Body of pancreas (tissue), 4 donors: ENCODE data around the gene TP53BP2. TPM values are rescaled to one million over a fixed set of nuclear protein-coding genes. Genes with fewer than 3 reads are reported as not detected.
A peak's percentile ranks its signal among the peaks of the same experiment; 100 is the strongest.
"Not testable (repeated sequence)": the region's sequence is repeated elsewhere in the genome, so short reads cannot be mapped to it uniquely, and the experiment has no call there.

Experiments
- ATAC-seq: fragments of 150-250 bp; one replicate; pipeline ENCODE4 v1.9.1; 2016
- DNase-seq, 4 donors: peaks; one replicate each; pipeline ENCODE4 v3.0.0-alpha.2; 2019
- H3K27ac ChIP-seq, 4 donors: fragments of 200-600 bp; sonication (generic); 1 replicate in 3 of 4; 2 replicates in 1 of 4; pipeline versions ENCODE4 v1.5.1 to v1.6.1; 2016 to 2019; ENCODE audit warnings: mild to moderate bottlenecking in 1 of 4, mixed read lengths in 1 of 4, moderate library complexity in 1 of 4
- H3K27me3 ChIP-seq, 2 donors: fragments of 200-600 bp; sonication (generic); one replicate each; pipeline ENCODE4 v1.6.0; 2016; ENCODE audit warnings: mild to moderate bottlenecking in 1 of 2
- H3K36me3 ChIP-seq, 2 donors: fragments of 200-600 bp; sonication (generic); replicated peaks in 1 of 2; 2 replicates each; pipeline ENCODE4 v1.5.1; 2016; ENCODE audit warnings: low read depth in 2 of 2; ENCODE audit not compliant: insufficient read depth in 1 of 2
- H3K4me1 ChIP-seq: fragments of 200-600 bp; sonication (generic); one replicate; pipeline ENCODE4 v1.6.0; 2016
- H3K4me3 ChIP-seq, 2 donors: fragments of 200-600 bp; sonication (generic); 1 replicate in 1 of 2; 2 replicates in 1 of 2; pipeline ENCODE4 v1.5.1; 2016 to 2019
- H3K9me3 ChIP-seq, 3 donors: fragments of 200-600 bp; sonication (generic); 1 replicate in 2 of 3; 2 replicates in 1 of 3; pipeline ENCODE4 v1.5.1; 2016
- CTCF ChIP-seq, 7 experiments: fragments of 450-650 bp in 4 of 7; fragments of 200-600 bp in 3 of 7; sonication (generic) in 3 of 7; IDR thresholded peaks; one replicate each; pipeline ENCODE4 v1.5.1; 2016 to 2019; ENCODE audit warnings: antibody characterized with exemption in 7 of 7
- POLR2A ChIP-seq, 3 donors: fragments of 450-650 bp; IDR thresholded peaks; one replicate each; pipeline ENCODE4 v1.6.1; 2016; ENCODE audit warnings: antibody characterized with exemption in 3 of 3, mild to moderate bottlenecking in 2 of 3
- WGBS, 2 donors: methylation state at CpG; one replicate each; pipeline ENCODE4 v1.1.5; 2017; 5-methylcytosine and 5-hydroxymethylcytosine counted together
- intact Hi-C: fragments of 100-400 bp; cut with DNase I; formaldehyde crosslinking; loops from one replicate; pipeline ENCODE4 v1.15.1; 2023
- total RNA-seq, 2 donors: library from RNA; depleted of rRNA; stranded (reverse); fragments of >200 nt; gene quantifications; one replicate each; pipeline ENCODE4 v1.1.0, GENCODE V29; 2016

The TP53BP2 gene
- total RNA-seq, 2 donors from 2014 or later: 22.3 to 30.0 TPM

- no peak for DNase-seq
- H3K27me3 ChIP-seq: no peaks in the 10 kb centered on the region
- H3K4me3 ChIP-seq: no peak overlapping the region
- intact Hi-C loops: no loop called here
- no peak overlapping the region for H3K27ac ChIP-seq
- peaks cover 31% of the 10 kb centered on the region for H3K4me1 ChIP-seq
- ATAC-seq: no peak
- H3K9me3 ChIP-seq: no peaks in the 10 kb centered on the region
- peaks cover 0 to 8% of the 10 kb centered on the region in 2 donors for H3K36me3 ChIP-seq
- TF ChIP-seq POLR2A (IDR thresholded peaks at IDR 0.05): no peak
- no peak for TF ChIP-seq CTCF (IDR thresholded peaks at IDR 0.05)
These were observed 32.1 kb downstream of the TP53BP2 start for GRCh38 chr1:223813645-223814044.

GRCh38 chr1:223811634-223812101, 34.1 kb downstream of the TP53BP2 start:
- Histone ChIP-seq H3K9me3 (no peaks in the 10 kb centered on the region), H3K36me3 (peaks cover 0 to 8% of the 10 kb centered on the region in 2 donors), H3K27me3 (no peaks in the 10 kb centered on the region), H3K4me1 (peaks cover 29% of the 10 kb centered on the region), H3K4me3 (no peak overlapping the region), H3K27ac (no peak overlapping the region)
- intact Hi-C loops: no loop called here
- WGBS, 2 donors: 22 to 26% methylated on average over 3 of the region's 3 CpGs
- DNase-seq (no peak), ATAC-seq (peak; percentile 64)
- TF ChIP-seq POLR2A (IDR thresholded peaks at IDR 0.05) (no peak), CTCF (IDR thresholded peaks at IDR 0.05) (peak; percentile 19 to 77 (median 69))

GRCh38 chr1:223810586-223810985, 35.2 kb downstream of the TP53BP2 start:
- Histone ChIP-seq H3K9me3 (no peaks in the 10 kb centered on the region), H3K4me1 (peaks cover 18% of the 10 kb centered on the region), H3K27ac (no peak overlapping the region), H3K27me3 (no peaks in the 10 kb centered on the region), H3K4me3 (no peak overlapping the region), H3K36me3 (peaks cover 0 to 13% of the 10 kb centered on the region in 2 donors)
- no peak for DNase-seq
- TF ChIP-seq CTCF (IDR thresholded peaks at IDR 0.05) (no peak), POLR2A (IDR thresholded peaks at IDR 0.05) (no peak)
- WGBS, 2 donors: 84 to 92% methylated on average over 2 of the region's 2 CpGs
- ATAC-seq: no peak
- intact Hi-C loops: no loop called here

GRCh38 chr1:223809905-223810304, 35.8 kb downstream of the TP53BP2 start:
- H3K9me3 ChIP-seq, intact Hi-C loops, H3K27ac ChIP-seq, H3K4me3 ChIP-seq, ATAC-seq, DNase-seq, H3K27me3 ChIP-seq: not testable (repeated sequence)
- 78 to 92% methylated on average over 4 of the region's 4 CpGs for WGBS, 2 donors
- peaks cover 12% of the 10 kb centered on the region for H3K4me1 ChIP-seq
- peaks cover 0 to 13% of the 10 kb centered on the region in 2 donors for H3K36me3 ChIP-seq

- H3K36me3 ChIP-seq: peaks cover 0 to 47% of the 10 kb centered on the region in 2 donors
- DNase-seq (no peak), ATAC-seq (no peak)
- H3K4me3 ChIP-seq: no peak overlapping the region
- H3K27me3 ChIP-seq: no peaks in the 10 kb centered on the region
- H3K27ac ChIP-seq: no peak overlapping the region
- no peaks in the 10 kb centered on the region for H3K9me3 ChIP-seq
- WGBS, 2 donors: 95 to 98% methylated on average over 7 of the region's 7 CpGs
- no peak for TF ChIP-seq CTCF (IDR thresholded peaks at IDR 0.05)
- no peak for TF ChIP-seq POLR2A (IDR thresholded peaks at IDR 0.05)
- intact Hi-C loops: no loop called here
- H3K4me1 ChIP-seq: no peaks in the 10 kb centered on the region
These were observed 42.5 kb downstream of the TP53BP2 start for GRCh38 chr1:223803211-223803610.
